GM04503 (cell line): ENCODE results near the gene FAM181B.

Experiments used
- DNase-seq: peaks from one replicate; pipeline ENCODE4 v3.0.0-alpha.2; 2012; ENCODE audit warnings: low read depth

The FAM181B gene

DNA sequence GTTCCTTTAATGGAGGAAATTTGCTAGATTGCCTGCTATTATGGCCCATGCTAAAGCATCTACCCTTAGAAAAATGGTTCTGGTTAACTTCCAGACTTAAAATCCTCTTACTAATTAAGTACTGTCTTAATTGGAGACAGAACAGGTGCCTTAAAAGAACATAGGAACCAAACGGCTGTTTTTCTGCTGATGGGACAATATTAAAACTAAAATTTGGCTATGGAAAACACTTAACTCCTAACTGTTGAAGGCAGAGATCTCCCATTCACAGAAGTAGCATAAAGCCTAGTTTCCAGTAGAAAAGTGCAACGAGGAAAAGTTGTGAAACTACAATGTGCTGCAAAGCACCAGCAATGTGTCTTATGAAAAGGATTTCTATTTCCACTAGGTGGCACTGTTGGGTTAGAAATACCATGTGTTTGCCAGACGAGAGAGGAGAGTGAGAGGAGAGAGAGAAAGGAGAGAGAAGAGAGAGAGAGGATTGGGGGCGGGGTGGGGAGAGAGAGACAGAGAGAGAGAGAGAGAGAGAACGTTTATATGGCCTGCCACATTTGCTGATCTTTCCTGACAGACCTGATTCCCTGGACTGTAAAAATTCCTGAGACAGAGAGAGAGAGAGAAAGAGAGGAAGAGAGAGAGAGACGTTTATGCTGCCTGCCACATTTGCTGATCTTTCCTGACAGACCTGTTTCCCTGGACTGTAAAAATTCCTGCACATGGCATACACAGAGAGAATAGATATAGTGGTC lies 51.5 kb downstream of the FAM181B start:
- peak; percentile 30 for DNase-seq

DNA sequence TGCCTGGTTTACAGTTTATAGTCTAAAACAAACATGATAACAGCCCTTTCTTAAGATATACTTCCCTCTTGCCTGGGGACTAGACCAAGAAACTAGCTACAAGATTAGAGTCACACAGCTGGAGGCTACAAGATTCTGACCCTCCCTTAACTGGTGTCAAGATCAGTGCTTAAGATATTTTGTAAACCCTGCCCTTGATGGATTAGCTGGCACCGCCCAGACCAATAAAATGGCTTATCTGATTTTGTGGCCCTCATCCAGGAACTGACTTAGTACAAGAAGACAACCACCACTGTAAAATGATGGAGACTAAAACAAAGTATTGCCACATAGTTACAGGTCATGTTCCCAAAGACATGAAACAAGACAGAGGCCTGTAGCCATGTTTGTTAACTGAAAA lies 53.4 kb downstream of the FAM181B start:
- no peak for DNase-seq
